Amygdala (tissue), 56 donors: ENCODE measurements around the gene SPTLC2.
A peak's percentile ranks its signal among the peaks of the same experiment; 100 is the strongest.
"Not testable (repeated sequence)": the region's sequence is repeated elsewhere in the genome, so short reads cannot be mapped to it uniquely, and the experiment has no call there.

Source experiments
- DNase-seq, 56 donors: peaks; one replicate each; lab custom pipeline; 2025; lab: John Stamatoyannopoulos, UW

SPTLC2 gene

GRCh38 chr14:77590845-77591485 is 25.5 kb downstream of the SPTLC2 start:
- DNase-seq, result no peak

GRCh38 chr14:77589099-77589498 is 27.3 kb downstream of the SPTLC2 start:
- DNase-seq, result no peak

GRCh38 chr14:77588411-77589025 is 27.9 kb downstream of the SPTLC2 start:
- DNase-seq, result not testable (repeated sequence)

- DNase-seq, result no peak
Observed at GRCh38 chr14:77585385-77585784, 31.1 kb downstream of the SPTLC2 start.

GRCh38 chr14:77584809-77585208 is 31.6 kb downstream of the SPTLC2 start:
- DNase-seq, result peak in 27 of 56 donors; percentile 3 to 55 (median 19)

GRCh38 chr14:77583657-77584056 is 32.8 kb downstream of the SPTLC2 start:
- DNase-seq, result no peak

GRCh38 chr14:77582511-77582910 is 33.9 kb downstream of the SPTLC2 start:
- DNase-seq, result no peak

GRCh38 chr14:77580964-77581505 is 35.4 kb downstream of the SPTLC2 start:
- no peak for DNase-seq

- DNase-seq, result no peak
Observed at GRCh38 chr14:77580477-77580876, 36.0 kb downstream of the SPTLC2 start.

- no peak for DNase-seq
Observed at GRCh38 chr14:77579780-77580179, 36.7 kb downstream of the SPTLC2 start.

GRCh38 chr14:77579065-77579464 is 37.4 kb downstream of the SPTLC2 start:
- no peak for DNase-seq

GRCh38 chr14:77574446-77575115 is 41.9 kb downstream of the SPTLC2 start:
- no peak for DNase-seq

- DNase-seq, result no peak
Observed at GRCh38 chr14:77573964-77574363, 42.5 kb downstream of the SPTLC2 start.

GRCh38 chr14:77570706-77571268 is 45.6 kb downstream of the SPTLC2 start:
- no peak for DNase-seq

- DNase-seq, result no peak
Observed at GRCh38 chr14:77565994-77566305, 50.5 kb downstream of the SPTLC2 start.

- DNase-seq, result no peak
Observed at GRCh38 chr14:77565289-77565993, 51.0 kb downstream of the SPTLC2 start.

- DNase-seq, result no peak
Observed at GRCh38 chr14:77562681-77563080, 53.8 kb downstream of the SPTLC2 start.

GRCh38 chr14:77561881-77562280 is 54.6 kb downstream of the SPTLC2 start:
- DNase-seq, result no peak

- no peak for DNase-seq
Observed at GRCh38 chr14:77559381-77559780, 57.1 kb downstream of the SPTLC2 start.

- DNase-seq, result no peak
Observed at GRCh38 chr14:77557391-77557790, 59.0 kb downstream of the SPTLC2 start.

GRCh38 chr14:77556946-77557345 is 59.5 kb downstream of the SPTLC2 start:
- peak in 1 of 56 donors; percentile 4 for DNase-seq
